Small intestine (tissue), 7 donors: ENCODE data around the gene TMEM174. TPM values are rescaled to one million over a fixed set of nuclear protein-coding genes. Genes with fewer than 3 reads are reported as not detected.
"Not testable (repeated sequence)": the region's sequence is repeated elsewhere in the genome, so short reads cannot be mapped to it uniquely, and the experiment has no call there.

ENCODE experiments used
- DNase-seq, 2 donors: peaks; one replicate each; pipeline versions ENCODE4 v3.0.0 to v3.0.0-alpha.2; 2013
- FAIRE-seq: peaks from 2 replicates; lab custom pipeline; 2012; peaks lifted over from hg19 to GRCh38; lab: Jason Lieb, UNC
- H3K27ac ChIP-seq, 3 donors: one replicate each; pipeline ENCODE4 v1.5.1; 2013; ENCODE audit warnings: low read length in 2 of 3, mild to moderate bottlenecking in 2 of 3, control low read depth in 1 of 3, inconsistent platforms in 1 of 3, low read depth in 1 of 3, moderate library complexity in 1 of 3
- H3K27me3 ChIP-seq, 3 donors: one replicate each; pipeline ENCODE4 v1.6.1; 2013; ENCODE audit warnings: low read length in 3 of 3, inconsistent platforms in 1 of 3; ENCODE audit not compliant: control insufficient read depth in 3 of 3, insufficient read depth in 3 of 3
- H3K36me3 ChIP-seq, 3 donors: one replicate each; pipeline ENCODE4 v1.6.1; 2013; ENCODE audit warnings: low read length in 3 of 3, inconsistent platforms in 1 of 3, low read depth in 1 of 3, mild to moderate bottlenecking in 1 of 3, moderate library complexity in 1 of 3; ENCODE audit not compliant: control insufficient read depth in 3 of 3, insufficient read depth in 2 of 3
- H3K4me1 ChIP-seq, 3 donors: one replicate each; pipeline ENCODE4 v1.6.1; 2013; ENCODE audit warnings: low read length in 2 of 3, inconsistent platforms in 1 of 3, low read depth in 1 of 3, mild to moderate bottlenecking in 1 of 3, moderate library complexity in 1 of 3; ENCODE audit not compliant: control insufficient read depth in 3 of 3, insufficient read depth in 2 of 3
- H3K4me3 ChIP-seq, 3 donors: one replicate each; pipeline ENCODE4 v1.5.1; 2013; ENCODE audit warnings: low read length in 3 of 3, control low read depth in 1 of 3, inconsistent platforms in 1 of 3, low read depth in 1 of 3, mild to moderate bottlenecking in 1 of 3, moderate library complexity in 1 of 3
- H3K9me3 ChIP-seq, 2 donors: one replicate each; pipeline ENCODE4 v1.6.1; 2013; ENCODE audit warnings: low read depth in 1 of 2, low read length in 1 of 2; ENCODE audit not compliant: control insufficient read depth in 2 of 2, insufficient read depth in 1 of 2
- WGBS, 3 donors: extraction: QIAGEN DNeasy Blood & Tissue Kit; methylation state at CpG; one replicate each; pipeline ENCODE4 v1.1.7; 2013; 5-methylcytosine and 5-hydroxymethylcytosine counted together
- polyA plus RNA-seq, 4 donors: library from polyadenylated mRNA; stranded (reverse) in 3 of 4; unstranded in 1 of 4; fragments of 200-250 nt in 3 of 4; fragments of 120-200 nt in 1 of 4; gene quantifications; one replicate each; pipeline versions ENCODE4 v1.2.1 to v1.2.3, GENCODE V29; 2013
- donor health status: healthy with polysubstance abuse.
- donor health status: control.
- donor health status: control.
- donor health status: Bipolar disorder and iron deficiency.
- donor health status: healthy.

The TMEM174 gene
- polyA plus RNA-seq, 4 donors = not detected

DNA sequence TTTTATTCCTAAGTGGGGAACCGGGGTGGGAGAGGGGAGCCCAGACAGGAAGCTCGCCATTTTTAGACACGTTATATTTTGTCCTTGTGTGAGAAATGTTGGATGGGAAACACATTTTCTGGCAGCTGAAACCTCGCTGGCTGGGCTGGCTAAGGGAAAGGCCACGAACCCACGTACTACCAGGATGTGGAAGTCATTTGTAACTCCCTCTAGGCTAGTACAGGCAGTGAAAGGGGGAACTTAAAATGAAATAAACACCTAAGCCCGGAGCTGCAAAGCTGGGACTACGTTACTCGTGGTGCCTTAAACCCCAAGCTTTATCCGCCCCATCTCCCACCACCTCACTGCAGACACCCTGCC lies 42.5 kb downstream of the TMEM174 start:
- WGBS, 3 donors = 16 to 29% (median 22%) methylated on average over 10 of the region's 10 CpGs

DNA sequence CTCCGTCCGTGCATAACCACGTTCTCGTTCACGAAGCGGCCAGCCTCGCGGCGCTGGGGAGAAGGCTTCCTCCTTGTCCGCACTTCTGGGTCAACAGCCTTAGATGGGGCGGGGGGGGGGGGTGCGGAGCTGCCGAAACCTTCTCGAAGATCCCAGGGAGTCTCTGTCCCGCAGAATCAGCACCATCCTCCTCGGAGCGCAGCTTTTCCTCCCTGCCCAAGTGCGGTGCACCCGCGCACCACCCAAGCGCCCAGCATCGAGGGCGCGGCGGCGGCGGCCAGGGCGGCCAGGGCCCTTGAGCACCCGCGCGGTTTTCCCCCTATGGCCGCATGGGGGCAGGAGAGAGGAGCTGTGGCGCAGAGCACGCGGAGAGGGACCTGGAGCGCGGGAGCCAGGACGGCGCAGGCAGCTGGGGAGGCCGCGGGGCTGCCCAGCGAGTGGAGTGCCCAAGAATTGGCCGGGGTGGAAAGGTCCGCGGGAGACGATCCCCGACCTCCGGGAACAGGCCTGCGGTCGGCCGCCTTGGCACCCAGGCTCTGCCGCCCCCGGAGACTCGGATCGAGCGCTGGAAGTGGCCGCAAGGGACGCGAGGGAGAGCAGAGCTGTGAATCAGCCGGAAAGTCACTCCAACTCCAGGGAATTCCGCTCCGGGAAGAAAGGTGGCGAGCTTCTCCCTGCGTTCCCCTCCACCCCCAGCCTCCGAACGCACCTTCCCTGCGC lies 43.1 kb downstream of the TMEM174 start:
- Histone ChIP-seq H3K9me3 (no peaks in the 10 kb centered on the region), H3K27ac (no peak overlapping the region), H3K4me3 (peak overlapping the region in 2 of 3 donors; percentile 37 to 44), H3K4me1 (peaks cover 0 to 4% (median 0%) of the 10 kb centered on the region in 3 donors), H3K27me3 (peaks cover 0 to 52% (median 28%) of the 10 kb centered on the region in 3 donors), H3K36me3 (no peaks in the 10 kb centered on the region)
- no peak for FAIRE-seq
- 0 to 2% (median 2%) methylated on average over 46 to 67 of the region's 67 CpGs for whole genome bisulfite sequencing, 3 donors
- peak; percentile 85 to 95 for DNase-seq

More for the DNA sequence above, 42.5 kb downstream of the TMEM174 start:
- Histone ChIP-seq H3K36me3 (no peaks in the 10 kb centered on the region), H3K27ac (no peak overlapping the region), H3K27me3 (peaks cover 0 to 52% (median 28%) of the 10 kb centered on the region in 3 donors), H3K9me3 (no peaks in the 10 kb centered on the region), H3K4me1 (peaks cover 0 to 4% (median 0%) of the 10 kb centered on the region in 3 donors), H3K4me3 (peak overlapping the region in 2 of 3 donors; percentile 37 to 44)
- FAIRE-seq (no peak), DNase-seq (no peak)

DNA sequence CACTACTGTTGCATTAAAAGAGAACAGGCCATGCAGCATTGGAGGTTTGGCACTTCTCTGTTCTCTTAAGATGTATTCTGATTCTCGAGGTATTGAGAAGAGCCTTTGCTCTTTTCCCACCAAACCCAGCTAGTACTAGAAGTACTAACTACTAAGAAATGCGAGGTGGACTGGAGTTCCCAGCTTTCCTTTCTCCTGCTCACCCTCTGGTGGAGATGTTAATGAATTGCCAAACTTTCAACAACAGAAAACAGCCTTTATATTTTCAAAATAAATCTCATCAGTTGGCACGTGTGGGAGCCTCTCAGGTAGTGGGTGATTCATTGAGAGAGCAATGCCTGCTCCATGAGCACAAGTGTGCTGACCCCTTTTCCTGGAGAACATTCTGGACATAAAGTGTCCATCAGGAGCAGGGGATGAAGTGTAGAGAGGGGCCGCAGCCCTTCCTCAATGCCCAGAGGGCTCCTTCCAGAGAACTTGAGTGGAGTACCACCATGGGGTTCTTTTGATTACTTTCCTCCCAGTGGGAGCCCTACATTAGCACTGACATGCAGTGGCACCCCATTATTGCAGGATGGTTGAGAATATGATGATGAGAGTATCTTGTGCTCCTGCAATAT lies 45.7 kb downstream of the TMEM174 start:
- Histone ChIP-seq H3K9me3 (no peaks in the 10 kb centered on the region), H3K27me3 (peaks cover 0 to 56% (median 29%) of the 10 kb centered on the region in 3 donors), H3K4me3 (no peak overlapping the region), H3K4me1 (peaks cover 0 to 4% (median 0%) of the 10 kb centered on the region in 3 donors), H3K36me3 (no peaks in the 10 kb centered on the region), H3K27ac (no peak overlapping the region)
- FAIRE-seq (no peak), DNase-seq (no peak)
- 32 to 38% (median 37%) methylated on average over 4 of the region's 4 CpGs for WGBS, 3 donors

DNA sequence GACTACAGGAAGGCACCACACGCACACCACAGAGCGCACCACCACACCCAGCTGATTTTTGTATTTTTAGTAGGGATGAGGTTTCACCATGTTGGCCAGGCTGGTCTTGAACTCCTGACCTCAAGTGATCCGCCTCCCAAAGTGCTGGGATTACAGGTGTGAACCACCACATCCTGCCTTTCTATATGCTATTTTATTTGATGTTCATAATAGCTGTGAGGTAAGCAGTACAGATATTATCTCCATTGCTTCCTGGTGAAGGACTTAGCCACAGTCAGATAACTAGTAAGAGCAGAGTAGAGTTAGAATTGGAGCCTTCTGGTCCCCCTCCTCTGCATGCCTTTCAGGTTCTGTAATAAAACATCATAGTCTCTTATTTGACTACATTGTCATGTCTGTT lies 46.3 kb downstream of the TMEM174 start:
- not testable (repeated sequence) for H3K9me3 ChIP-seq, H3K36me3 ChIP-seq, H3K4me1 ChIP-seq, DNase-seq, H3K4me3 ChIP-seq, FAIRE-seq, H3K27ac ChIP-seq
- WGBS, 3 donors = 79 to 82% (median 80%) methylated on average over 3 of the region's 3 CpGs
- peaks cover 0 to 51% (median 25%) of the 10 kb centered on the region in 3 donors for H3K27me3 ChIP-seq

DNA sequence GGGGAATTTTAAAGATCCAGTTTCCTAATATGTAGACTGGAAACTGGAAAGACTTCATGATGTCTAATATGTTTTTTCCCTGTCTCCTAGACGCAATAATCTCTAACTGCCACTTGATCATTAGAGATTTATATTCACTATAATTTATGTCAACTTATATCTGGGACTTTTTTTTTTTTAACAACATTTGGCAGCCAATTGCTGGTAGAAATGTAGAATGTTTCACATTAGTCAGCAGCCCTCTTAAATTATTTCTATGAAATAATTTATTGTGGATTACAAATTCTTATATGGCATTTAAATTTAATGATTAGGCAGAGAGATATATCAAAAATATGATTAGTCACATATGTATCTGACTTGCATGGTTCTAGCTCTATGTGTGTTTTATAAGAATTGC lies 48.2 kb downstream of the TMEM174 start:
- DNase-seq = no peak
- Histone ChIP-seq H3K36me3 (no peaks in the 10 kb centered on the region), H3K9me3 (no peaks in the 10 kb centered on the region), H3K4me1 (no peaks in the 10 kb centered on the region), H3K27ac (no peak overlapping the region), H3K27me3 (peaks cover 0 to 46% (median 19%) of the 10 kb centered on the region in 3 donors), H3K4me3 (no peak overlapping the region)
- FAIRE-seq = no peak
- 76 to 91% (median 85%) methylated on average over 1 of the region's 1 CpG for WGBS, 3 donors

DNA sequence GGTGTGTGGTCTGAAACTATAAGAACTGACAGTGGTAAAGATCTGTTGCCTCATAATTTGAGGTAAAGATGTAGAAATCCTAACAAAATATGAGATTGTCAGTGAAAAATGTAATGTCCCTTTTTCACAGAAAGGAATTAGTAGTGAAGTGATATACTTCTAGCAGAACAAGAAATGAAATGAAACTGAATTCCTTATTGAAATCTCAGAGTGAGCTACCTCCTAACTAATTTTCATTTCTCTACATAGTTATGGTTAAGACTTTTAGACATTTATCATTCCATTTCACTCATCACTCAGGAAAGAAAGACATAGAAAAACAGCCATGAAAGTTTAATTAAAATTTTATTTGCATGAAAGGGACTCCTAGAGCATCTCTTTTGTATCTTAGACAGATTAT lies 48.7 kb downstream of the TMEM174 start:
- peaks cover 0 to 45% (median 19%) of the 10 kb centered on the region in 3 donors for H3K27me3 ChIP-seq
- FAIRE-seq = peak; percentile 10

DNA sequence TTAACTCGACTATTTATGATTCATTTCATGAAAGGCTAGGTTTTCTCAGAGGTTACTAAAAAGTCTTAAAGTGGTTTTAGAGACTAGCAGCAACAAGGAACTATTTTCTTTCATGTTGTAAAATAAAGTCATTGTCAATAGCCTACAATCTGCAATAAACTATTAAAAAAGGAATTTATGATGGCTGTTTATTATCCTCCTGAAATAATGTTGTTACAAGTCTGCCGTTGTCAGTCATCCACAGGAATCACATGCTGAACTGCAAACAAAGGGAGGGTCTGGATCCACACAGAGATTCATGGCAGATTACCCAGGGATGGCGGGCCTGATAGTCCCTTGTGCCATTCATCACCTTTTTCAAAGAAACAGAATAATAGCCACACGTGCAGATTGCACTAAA lies 49.2 kb downstream of the TMEM174 start:
- Histone ChIP-seq H3K9me3 (no peaks in the 10 kb centered on the region), H3K4me3 (no peak overlapping the region), H3K4me1 (no peaks in the 10 kb centered on the region), H3K36me3 (no peaks in the 10 kb centered on the region), H3K27me3 (peaks cover 0 to 42% (median 16%) of the 10 kb centered on the region in 3 donors), H3K27ac (no peak overlapping the region)
- 5 to 29% (median 21%) methylated on average over 4 of the region's 4 CpGs for WGBS, 3 donors
- DNase-seq = peak in 1 of 2 donors; percentile 49
- FAIRE-seq = no peak

More for the DNA sequence above, 48.7 kb downstream of the TMEM174 start:
- H3K36me3 ChIP-seq = no peaks in the 10 kb centered on the region
- H3K4me3 ChIP-seq = no peak overlapping the region
- no peak overlapping the region for H3K27ac ChIP-seq
- no peak for DNase-seq
- no peaks in the 10 kb centered on the region for H3K4me1 ChIP-seq
- no peaks in the 10 kb centered on the region for H3K9me3 ChIP-seq
